GM21825 (cell line): ENCODE results near the gene LIMS1.
"Not testable (repeated sequence)": the region's sequence is repeated elsewhere in the genome, so short reads cannot be mapped to it uniquely, and the experiment has no call there.

ENCODE experiments used
- ATAC-seq: cut with Tn5 transposase; IDR thresholded peaks from one replicate; pipeline ENCODE4 v1.9.1; 2021; ENCODE audit warnings: mild to moderate bottlenecking, moderate library complexity; ENCODE audit not compliant: unreplicated experiment

LIMS1 gene, protein sequence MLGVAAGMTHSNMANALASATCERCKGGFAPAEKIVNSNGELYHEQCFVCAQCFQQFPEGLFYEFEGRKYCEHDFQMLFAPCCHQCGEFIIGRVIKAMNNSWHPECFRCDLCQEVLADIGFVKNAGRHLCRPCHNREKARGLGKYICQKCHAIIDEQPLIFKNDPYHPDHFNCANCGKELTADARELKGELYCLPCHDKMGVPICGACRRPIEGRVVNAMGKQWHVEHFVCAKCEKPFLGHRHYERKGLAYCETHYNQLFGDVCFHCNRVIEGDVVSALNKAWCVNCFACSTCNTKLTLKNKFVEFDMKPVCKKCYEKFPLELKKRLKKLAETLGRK

DNA sequence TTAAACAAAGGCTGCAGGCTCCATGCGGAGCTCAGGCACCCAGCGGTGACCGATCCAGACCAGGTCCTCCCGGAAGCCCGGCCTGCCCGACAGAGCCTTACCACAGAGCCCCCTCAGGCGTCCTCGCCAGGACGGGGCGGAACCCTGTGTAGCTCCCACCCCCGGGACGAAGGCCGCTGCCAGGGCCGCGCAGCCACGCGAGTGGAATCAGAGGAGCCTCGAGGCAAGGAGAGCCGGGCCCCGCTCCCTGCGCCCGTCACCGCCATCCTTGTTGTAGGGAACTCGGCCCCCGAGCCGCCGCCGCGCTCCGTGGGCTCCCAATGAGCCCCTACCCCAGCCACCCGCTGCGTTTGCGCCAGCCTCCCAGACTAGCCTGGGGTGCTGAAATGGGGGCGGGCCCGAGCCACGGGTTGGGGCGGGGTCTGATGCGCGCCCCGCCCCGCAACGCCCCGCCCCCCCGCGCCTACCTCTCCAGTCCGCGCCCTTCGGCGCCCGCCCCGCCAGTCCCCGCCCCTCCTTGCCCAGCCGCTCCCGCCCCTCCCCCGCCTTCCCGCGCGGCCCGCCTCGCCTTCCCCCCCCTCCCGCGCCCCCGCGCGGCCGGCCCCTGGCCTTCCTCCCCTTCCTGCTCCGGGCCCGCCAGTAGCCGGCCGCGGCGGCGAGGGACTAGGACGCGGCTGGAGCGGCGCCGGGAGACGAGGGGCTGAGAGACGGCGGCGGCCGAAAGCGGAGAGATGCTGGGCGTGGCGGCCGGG, at the start of gene LIMS1:
Gene LIMS1, plus strand, starts transcription at position 639 of the 752 bp plus-strand sequence. Its CDS starts 93 bp downstream, at position 732.
- peak; percentile 85 for ATAC-seq

DNA sequence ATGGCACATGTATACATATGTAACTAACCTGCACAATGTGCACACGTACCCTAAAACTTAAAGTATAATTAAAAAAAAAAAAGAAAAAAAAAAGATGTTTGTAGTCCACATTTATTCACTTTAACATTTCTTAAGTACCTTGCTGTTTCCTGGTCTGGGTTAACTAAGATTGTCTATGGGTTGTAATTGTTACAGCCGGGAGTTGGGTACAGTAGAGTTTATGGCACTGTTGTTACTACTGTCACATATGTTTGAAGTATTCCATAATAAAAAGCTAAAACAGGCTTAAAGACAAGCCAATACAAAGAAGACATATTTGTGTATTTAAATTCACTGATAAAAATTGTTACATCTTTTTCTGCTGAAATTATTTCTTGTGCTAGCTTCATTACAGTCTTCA, 49.0 kb upstream of the LIMS1 start:
- no peak for ATAC-seq

DNA sequence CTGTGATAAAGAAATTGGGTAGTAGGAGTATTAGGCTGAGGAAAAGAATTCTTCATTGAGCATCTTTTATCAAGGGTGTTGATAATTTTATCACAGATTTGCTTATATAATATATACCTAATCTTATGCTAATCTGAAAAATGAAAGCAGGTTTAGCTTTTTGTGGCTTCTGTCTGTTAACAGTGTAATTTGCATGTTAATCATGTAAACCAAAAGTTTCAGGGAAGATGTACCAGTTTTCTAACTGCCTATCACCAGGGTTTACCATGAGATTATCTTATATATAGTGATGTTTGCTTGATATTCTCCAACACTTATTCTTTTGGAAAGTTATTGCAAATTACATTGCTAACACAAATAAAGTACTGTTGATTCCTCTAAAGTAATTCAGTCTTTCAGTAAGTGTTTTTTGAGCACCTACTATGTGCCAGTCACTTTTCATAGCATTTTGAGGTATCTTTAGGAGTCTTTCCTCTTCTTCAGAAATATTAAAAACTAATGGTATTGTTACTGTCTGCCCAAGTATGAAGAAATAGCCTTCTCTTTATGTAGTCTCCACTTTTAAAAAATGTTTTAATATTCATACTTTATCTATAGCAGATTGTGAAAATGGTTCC, 43.7 kb upstream of the LIMS1 start:
- ATAC-seq: no peak

DNA sequence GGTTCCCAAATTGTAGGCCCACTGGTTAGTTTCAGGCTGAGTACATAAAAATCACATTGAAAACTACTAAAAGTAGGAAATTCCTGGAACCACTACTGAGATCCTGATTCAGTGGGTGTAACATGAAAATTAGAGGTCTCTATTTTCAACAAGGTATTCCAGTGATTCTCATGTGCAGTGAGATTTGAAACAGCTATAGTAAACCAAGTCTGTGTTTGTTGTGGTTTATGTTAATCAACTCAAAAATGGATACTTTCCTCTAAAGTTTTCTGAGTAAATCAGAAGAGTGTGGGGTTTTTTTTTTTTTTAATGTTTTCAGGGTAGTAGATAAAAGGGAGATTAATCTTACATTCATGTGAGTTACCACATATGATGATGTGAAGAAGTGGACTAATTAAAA, 42.4 kb upstream of the LIMS1 start:
- ATAC-seq: no peak

DNA sequence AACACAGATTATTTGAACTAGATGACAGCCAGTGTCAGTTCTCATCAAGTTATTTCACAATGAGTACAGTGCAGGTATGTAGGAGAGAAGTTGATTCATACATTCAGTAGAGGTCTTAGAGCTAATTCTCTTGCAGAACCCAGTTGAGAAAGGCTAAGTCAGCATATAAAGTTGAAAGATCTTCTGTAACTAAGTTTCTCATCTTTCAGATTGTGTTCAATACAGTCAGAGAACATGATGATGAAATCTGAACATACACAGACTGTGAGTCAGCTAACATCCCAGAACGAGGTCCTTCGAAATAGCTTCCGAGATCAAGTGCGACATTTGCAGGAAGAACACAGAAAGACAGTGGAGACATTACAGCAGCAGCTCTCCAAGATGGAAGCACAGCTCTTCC, 41.9 kb upstream of the LIMS1 start:
- ATAC-seq: no peak

DNA sequence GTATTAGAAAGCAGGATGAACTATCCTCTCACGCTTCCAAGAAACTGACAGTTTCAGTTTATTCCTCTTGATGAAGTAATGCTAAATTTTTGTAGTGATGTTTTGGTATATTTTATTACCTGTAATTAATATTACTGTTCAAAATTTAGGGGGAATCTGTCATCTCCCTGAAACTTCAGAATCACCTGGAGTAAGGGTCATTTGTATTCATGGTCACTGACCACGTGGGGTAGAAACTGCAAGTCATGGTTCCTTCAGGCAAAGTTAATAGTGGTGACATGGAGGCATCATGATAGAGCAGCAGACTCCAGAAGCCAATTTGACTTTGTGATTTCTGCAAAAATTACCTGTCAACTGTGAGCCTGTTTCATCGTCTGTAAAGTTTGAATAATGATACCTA, 38.1 kb upstream of the LIMS1 start:
- ATAC-seq: not testable (repeated sequence)

DNA sequence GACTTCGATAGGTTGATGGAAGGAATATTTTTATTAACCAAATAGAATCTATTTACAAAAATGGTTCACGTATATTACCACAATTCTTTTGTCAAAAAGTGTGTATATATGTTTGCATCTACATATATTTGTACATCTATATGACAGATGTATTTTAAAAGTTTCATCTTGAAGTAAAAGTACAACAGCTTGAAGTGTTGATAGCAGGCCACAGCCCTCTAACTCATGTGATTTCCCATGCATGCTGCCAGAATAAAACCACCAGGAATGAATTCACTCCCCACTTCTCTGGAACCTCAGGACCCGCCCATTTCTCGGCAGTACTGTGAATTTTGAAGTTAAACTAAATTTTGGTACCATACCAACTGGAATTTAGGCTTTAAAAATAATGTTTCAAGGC, 26.6 kb upstream of the LIMS1 start:
- not testable (repeated sequence) for ATAC-seq

DNA sequence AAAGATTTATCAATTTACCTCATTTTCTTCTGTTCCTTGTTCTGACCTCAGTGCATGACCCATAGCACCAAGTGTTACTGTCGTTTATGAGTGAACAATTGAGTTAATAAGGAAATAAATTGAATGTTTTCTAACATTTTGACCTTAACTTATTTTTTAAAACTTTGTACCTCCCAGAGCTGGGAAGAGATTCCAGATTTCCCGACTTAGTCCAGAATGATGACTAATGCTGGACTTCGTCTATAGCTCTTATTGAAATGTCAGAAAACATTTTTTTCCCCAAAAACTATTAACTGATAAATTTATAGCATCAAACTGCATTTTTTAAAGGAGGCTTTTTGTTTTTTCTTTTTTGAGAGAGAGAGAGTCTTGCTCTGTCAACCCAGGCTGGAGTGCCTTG, 21.8 kb upstream of the LIMS1 start:
- not testable (repeated sequence) for ATAC-seq

DNA sequence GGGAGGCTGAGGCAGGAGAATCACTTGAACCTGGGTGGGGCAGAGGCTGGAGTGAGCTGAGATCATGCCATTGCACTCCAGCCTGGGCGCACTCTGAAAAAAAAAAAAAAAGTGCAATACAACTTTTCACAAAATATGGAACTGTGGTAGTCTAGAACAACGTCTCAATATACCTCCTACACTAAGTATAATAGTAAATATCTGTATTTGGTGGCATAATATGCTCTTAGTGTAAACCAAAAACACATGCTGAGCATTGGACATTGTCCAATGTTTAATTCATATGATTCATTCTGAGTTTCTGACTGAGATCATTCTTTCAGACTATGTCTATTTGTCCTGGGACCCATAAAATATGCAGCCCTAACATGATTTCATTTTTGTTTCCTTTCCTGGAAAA, 19.8 kb upstream of the LIMS1 start:
- not testable (repeated sequence) for ATAC-seq

DNA sequence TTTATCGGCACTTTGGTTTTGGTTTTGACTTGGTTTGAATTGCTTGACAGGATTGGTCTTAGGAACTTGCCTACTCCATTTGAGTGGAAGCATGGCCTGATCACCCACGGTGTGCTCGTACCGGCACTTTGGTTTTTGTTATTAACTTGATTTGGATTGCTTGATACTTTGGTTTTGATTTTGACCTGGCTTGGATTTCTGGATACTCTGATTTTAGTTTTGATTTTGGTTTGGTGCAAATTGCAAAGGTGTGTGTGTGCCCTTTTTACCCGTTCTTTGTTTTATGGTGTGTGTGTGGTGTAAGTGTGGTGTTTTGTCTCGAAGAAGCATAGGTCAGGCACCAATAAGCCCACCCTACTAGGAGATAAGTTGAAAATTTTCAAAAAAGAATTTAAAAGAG, 9.6 kb upstream of the LIMS1 start:
- not testable (repeated sequence) for ATAC-seq

DNA sequence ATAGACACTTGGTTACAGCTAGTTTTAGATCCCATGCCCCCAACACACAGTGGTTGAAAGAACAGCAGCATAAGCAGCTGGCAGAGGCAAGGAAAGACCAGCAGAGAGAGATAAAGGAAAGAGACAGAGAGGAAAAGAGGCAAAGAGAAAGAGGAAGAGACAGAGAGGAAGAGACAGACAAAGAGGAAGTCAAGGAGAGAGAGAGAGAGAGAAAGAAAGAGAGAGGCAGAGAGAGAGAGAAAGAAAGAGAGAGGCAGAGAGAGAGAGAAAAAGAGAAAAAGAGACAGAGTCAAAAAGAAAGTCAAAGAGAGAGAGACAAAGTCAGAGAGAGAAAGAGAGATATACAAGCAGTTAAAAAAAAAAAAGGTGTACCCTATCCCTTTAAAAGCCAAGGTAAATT, 9.0 kb upstream of the LIMS1 start:
- not testable (repeated sequence) for ATAC-seq

DNA sequence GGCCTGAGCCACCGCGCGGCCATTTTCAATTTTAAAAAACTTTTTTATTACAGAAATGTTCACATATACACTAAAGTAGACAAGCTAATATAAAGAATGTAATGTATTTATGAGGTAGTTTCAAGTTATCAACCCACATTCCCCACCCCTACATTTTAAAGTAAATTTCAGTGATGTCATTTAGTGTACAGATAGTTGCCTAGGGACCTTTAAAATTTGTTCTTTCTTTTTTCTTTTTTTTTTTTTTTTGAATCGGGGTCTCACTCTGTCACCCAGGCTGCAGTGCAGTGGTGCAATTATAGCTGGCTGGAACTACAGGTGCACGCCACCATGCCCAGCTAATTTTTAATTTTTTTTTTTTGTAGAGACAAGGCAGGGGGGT, 2.6 kb upstream of the LIMS1 start:
- no peak for ATAC-seq

DNA sequence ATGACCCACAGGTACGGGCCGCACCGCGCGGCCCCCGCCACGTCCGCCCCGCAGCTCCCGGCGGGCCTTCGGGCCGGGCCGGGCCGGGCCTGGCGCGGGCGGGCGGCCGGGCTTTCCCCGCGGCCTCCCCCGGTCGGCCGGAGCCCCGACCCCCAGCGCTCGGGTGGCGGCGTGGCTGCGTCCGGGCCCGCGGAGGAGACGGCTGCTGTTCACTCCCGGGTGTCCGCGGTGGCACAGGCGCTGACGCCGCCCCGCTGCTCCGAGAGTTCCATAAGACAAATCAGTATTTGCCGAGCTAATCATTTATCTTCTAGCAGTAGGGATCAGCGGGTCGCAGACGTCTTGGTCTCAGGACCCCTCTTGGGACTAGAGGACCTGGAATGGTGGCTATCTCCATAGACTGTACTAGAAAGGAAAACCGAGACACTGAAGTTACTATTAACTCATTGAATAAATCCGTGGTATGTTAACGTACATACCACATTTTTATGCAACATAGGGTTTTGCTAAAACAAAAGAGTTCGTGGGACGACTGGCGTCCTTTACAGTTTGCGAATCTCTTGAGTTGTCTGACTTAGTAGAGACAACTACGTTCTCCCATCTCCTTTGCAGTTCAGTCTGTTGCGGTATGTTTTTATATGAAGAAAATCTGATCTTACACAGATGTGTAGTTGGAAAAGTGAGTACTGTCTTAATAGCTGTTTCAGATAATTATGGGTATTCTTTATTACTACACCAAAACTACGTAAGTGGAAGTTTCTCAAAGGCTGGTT, 500 bp downstream of the LIMS1 start:
- ATAC-seq: peak; percentile 33

DNA sequence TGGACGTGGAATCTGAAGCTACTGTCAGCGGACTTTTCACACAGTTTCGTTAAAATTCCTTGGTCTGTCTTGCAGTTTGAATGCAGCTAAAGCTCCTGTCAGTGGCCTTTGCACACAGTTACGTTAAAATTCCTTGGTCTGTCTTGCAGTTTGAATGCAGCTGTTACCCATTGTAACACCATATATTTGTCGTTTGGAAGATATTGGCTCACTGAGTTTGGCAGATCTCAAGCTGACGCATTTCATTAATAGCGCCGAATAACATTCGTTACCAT, 1.0 kb downstream of the LIMS1 start:
- no peak for ATAC-seq

DNA sequence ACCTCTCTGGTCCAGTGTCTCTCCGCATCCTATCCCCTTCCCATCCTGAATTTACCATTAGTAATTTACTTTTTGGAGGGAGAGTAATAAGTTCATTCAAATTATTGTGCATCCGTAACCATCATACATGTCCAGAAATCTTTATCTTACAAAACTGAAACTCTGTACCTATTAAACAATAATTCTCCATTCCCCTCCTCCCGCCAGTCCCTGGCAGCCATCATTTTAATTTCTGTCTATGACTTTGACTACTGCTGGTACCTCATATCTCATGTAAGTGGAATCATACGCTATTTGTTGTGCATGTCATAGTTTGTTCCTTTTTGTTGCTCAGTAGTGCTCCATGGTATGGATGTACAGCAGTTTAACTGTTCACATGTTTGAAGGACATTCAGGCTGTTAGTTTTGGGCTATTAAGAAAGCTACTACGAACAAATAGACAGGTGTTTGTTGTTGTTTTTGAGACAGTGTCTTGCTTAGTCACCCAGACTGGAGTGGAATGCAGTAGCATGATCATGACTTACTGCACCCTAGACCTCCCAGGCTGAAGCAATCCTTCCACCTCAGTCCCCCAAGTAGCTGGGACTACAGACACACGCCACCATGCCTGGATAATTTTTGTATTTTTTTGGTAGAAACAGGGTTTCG, 2.0 kb downstream of the LIMS1 start:
- ATAC-seq: no peak

DNA sequence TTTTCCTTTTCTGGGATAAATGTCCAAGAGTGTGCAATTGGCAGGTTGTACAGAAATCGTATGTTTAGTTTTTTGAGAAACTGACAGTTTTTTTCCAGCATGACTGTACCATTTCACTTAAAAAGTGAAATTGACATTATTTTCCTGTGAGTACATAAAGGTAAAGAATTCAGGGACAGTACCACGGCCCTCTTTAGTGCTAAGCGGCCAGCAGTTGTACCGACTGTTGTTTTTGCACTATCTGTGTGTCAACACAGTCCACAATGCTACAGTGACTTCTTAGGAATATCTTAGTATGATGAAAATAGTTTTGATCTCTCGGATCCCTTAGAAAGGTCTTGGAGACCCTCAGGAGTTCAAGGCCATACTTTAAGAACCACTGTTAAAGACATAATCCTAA, 2.6 kb downstream of the LIMS1 start:
- ATAC-seq: no peak

DNA sequence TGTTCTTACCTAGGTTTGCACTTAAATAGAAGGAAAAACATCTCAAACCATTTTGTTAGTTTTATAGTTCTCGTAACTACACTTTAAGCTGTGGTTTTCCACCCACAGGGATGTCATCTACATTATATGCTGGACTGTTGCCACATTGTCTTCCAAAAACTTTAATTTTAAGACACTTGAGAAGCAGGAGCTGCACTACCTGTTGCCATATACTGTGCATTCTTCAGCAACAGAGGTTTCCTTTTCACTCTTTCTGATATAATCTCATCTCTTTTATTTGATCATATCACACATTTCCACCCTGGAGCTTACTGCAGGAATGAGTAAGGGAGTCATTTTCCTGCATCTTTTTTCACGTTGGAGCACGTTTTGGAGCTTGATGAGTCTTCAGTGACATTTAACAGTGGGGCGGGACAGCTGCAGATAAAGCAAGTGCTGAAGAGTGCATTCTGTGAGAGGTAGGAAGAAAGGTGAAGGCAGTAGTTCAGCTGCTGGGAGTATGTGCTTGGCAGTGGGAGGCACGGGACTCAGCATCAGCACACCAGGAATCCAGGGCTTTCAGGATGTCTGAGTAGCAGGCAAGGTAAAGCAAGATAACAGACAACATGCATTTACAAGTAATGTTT, 3.8 kb downstream of the LIMS1 start:
- no peak for ATAC-seq

DNA sequence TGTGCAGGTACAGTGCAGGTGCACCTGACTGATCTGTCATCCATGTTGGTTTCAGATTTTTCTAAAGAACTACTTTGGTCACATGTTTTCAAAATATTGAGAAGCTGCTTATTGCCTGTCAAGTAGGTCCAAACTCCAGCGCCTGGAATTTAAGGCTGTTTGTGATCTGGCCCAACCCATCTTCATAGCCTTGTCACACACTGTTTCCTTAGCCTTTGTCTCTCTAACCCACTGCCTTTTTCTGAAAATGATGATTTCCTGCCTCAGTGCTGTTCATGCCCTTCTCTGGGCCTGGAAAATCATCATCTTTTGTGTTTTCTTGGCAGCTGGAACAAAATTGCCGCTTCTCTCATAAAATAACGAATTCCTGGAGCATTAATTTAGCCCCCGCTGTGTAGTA, 7.2 kb downstream of the LIMS1 start:
- no peak for ATAC-seq

DNA sequence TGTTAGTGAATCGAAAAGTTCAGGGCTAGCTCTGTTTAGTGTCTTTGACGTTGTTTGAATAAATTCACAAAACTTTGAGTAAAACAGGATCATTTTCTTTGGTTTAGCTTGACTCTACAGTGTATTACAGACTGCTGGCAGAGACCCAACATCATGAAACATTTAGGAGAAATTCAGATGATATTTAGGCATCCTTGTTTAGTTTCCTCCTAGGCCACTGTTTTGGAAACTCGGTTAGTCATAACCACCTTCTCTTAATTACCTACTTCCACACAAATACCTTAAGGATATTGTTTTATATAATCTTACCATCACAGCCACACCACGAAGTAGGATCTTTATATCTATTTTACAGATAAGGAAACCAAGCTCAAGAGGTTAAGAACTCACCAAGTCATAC, 7.8 kb downstream of the LIMS1 start:
- ATAC-seq: no peak

DNA sequence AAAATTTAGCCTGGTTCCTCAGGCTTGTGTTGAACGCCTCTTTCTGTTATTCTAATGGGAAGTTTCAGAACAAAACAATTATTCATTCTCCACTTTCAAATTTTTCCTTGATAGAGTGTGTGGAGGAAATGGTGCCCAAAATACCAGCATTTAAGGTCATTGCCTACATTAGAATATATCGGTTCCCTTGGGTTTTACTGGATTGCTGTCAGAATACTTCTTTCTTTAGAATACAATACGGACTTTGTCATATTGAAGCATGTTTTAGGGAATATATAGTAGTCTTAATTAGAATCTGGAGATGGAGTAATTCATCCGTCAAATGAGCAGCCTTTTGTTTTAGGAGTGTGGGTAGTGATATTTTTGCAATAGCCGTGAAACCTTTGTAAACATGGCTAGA, 13.3 kb downstream of the LIMS1 start:
- ATAC-seq: no peak
